Measurements from ENCODE around the gene CELF4.

The CELF4 gene

GRCh38 chr18:37249171-37249886 lies 316.3 kb downstream of the CELF4 start:
- DNase-seq, result no peak

- no peak for DNase-seq
Observed at GRCh38 chr18:37248281-37248680, 317.3 kb downstream of the CELF4 start.

- DNase-seq, result no peak
Observed at GRCh38 chr18:37247497-37248161, 318.0 kb downstream of the CELF4 start.

GRCh38 chr18:37246779-37247340 lies 318.7 kb downstream of the CELF4 start:
- DNase-seq, result no peak

- no peak for DNase-seq
Observed at GRCh38 chr18:37244618-37245017, 321.0 kb downstream of the CELF4 start.

- no peak for DNase-seq
Observed at GRCh38 chr18:37243741-37244140, 321.9 kb downstream of the CELF4 start.

- DNase-seq, result no peak
Observed at GRCh38 chr18:37242826-37243560, 322.6 kb downstream of the CELF4 start.

GRCh38 chr18:37242091-37242490 lies 323.5 kb downstream of the CELF4 start:
- no peak for DNase-seq

GRCh38 chr18:37238282-37239108 lies 327.1 kb downstream of the CELF4 start:
- no peak for DNase-seq

GRCh38 chr18:37235583-37235982 lies 330.0 kb downstream of the CELF4 start:
- DNase-seq, result no peak

- no peak for DNase-seq
Observed at GRCh38 chr18:37231251-37231650, 334.3 kb downstream of the CELF4 start.

- DNase-seq, result no peak
Observed at GRCh38 chr18:37230768-37231167, 334.8 kb downstream of the CELF4 start.

- no peak for DNase-seq
Observed at GRCh38 chr18:37225279-37225678, 340.3 kb downstream of the CELF4 start.

- DNase-seq, result no peak
Observed at GRCh38 chr18:37222999-37223378, 342.6 kb downstream of the CELF4 start.

- DNase-seq, result no peak
Observed at GRCh38 chr18:37222354-37222998, 343.1 kb downstream of the CELF4 start.

- no peak for DNase-seq
Observed at GRCh38 chr18:37219257-37219656, 346.3 kb downstream of the CELF4 start.

GRCh38 chr18:37218022-37218590 lies 347.5 kb downstream of the CELF4 start:
- DNase-seq, result no peak

- DNase-seq, result no peak
Observed at GRCh38 chr18:37210781-37211180, 354.8 kb downstream of the CELF4 start.

- DNase-seq, result no peak
Observed at GRCh38 chr18:37207343-37207742, 358.3 kb downstream of the CELF4 start.

- no peak for DNase-seq
Observed at GRCh38 chr18:37199741-37200140, 365.9 kb downstream of the CELF4 start.
